ENCODE measurements around the gene KIF19. TPM values are rescaled to one million over a fixed set of nuclear protein-coding genes. Genes with fewer than 3 reads are reported as not detected.

Gene KIF19
- total RNA-seq, 1 donor from 2014 or later = 1.4 TPM

DNA sequence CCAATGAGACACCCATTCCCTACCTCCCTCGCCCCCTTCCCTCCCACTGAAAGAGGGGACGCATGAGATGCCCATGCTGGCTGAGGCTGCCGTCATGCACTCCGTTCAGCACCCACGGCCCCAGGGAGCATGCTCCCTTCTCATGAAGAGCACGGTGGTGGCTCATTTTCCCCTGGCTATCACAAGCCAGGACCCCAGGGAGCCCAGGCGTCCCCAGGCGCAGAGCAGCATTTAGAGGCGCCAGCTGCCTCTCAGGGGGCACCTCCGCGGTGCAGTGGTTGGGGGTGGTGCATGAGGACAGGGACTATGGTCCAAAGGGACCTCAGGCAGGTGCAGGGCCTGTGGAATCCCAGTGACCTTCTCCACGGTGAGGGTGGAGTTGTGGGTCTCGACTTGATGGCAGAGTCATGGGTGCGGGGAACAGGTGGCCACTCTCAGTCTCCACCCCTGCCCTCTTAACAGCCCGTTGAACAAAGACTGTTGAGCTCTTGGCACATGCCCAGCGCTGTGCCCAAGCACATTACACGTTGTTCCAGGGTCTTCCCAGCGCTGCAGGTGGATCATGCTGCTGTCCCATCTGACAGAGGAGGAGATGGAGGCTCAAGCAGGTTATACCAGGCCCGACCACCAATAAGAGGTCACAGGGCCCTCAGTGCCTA is 13.6 kb downstream of the KIF19 start:
- DNase-seq (ENCODE audit: low read depth, low spot score) = no peak

DNA sequence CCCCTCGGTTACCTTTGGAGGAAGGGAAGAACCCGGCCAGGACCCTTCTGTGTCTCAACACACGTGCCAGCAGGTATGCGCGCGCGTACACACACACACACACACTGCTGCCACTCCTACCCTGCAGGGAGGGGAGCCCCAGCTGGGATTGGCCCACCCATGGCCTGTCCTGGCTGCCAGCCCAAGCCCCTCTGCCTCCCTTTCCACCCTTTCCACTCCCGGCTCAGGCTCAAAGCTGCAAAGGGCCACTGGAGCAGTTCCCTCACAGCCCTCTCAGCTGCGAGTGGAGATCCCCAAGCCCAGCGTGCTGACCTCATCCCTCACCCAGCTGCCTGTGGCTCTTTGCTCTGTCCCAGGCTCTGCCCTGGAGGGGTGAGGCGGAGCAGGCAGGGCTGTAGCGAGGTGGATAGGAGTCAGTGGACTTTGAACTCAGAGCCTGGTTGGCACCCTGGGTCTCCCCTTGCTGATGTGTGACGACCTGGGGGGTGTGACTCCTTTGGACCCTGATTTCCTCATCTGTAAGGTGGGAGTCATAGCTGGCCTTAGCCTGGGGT is 14.5 kb downstream of the KIF19 start:
- no peak for DNase-seq (ENCODE audit: low read depth, low spot score)

DNA sequence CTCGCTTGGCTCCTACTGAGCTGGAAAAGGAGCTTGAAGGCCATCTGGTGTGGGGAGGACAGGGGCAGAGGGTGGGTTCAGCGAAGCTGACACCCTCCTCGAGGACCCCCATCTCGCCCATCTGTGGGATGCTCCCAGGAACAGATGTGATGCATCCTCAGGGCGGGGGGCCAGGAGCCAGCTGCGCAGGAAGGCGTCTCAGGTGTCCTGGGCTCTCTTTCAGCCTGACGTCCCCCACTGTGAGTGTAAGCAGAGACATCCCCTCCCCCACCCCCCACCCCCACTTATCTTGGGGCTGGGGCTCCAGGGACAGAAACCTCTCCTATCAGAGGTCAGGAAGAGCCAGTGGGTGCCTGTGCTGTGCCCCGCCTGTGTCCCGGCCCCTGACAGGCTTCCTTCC is 16.2 kb downstream of the KIF19 start:
- no peak for DNase-seq (ENCODE audit: low read depth, low spot score)

DNA sequence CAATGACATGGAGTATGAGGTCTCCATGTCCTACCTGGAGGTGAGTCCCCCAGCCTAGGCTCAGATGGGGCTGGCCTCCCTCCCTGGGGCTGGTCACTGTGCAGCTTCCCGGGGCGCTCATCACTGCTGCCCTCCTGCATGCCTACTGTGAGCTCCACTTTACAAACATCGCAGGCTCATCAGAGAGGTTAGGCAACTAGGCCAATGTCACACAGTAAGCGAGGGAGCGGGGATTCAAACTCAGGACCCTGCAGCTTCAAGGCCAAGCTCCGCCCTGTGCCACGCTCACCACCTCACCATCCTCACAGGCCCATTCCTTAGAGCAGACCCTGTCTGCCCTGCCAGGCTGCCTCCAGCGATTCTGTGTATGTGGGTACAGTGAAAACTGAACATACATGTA is 17.1 kb downstream of the KIF19 start:
- DNase-seq (ENCODE audit: low read depth, low spot score) = no peak

DNA sequence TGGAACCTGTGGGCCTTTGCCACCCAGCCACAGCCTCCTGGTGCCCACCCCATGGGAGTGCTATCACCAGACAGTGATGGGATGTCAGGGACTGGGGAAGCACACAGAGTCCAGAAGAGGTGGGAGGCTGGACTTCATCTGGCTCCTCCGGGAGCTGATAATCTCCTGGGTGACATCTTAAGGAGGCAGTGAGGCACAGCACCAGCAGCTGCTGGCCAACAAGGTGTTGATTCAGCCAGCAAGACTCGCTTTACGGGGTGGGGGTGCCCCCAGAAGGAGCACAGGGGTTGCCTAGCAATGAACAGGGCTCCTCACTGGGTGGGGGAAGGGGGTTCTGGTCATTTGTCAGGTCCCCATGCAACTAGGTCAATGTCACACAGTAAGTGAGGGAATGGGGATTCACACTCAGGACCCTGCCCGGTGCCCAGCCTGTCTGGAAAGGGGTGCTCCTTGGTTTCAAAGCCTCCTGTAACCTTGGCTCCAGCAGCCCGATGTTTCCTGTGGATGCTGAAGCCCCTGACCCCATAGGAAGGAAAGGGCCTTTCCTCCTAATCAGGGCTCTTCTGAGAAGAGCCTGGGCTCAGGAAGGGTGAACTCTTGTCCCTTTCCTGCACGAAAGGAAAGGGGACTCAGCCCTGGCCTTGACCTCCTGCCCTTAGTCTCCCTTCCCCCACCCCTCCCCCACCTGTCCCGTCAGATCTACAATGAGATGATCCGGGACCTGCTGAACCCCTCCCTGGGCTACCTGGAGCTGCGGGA is 17.7 kb downstream of the KIF19 start:
- no peak for DNase-seq (ENCODE audit: low read depth, low spot score)

DNA sequence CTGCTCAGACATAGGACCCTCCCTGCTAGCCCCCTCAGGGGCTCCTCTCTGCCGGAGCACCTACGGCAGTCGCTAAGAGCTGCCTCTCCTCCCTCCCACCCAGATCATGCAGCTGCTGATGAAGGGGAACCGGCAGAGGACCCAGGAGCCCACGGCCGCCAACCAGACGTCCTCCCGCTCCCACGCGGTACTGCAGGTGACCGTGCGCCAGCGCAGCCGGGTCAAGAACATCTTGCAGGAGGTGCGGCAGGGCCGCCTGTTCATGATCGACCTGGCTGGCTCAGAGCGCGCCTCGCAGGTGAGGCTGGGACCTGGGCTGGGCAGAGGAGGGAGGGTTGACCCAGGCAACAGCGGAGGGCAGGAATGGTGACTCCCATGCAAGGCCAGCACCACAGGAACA is 18.6 kb downstream of the KIF19 start:
- DNase-seq (ENCODE audit: low read depth, low spot score) = no peak

DNA sequence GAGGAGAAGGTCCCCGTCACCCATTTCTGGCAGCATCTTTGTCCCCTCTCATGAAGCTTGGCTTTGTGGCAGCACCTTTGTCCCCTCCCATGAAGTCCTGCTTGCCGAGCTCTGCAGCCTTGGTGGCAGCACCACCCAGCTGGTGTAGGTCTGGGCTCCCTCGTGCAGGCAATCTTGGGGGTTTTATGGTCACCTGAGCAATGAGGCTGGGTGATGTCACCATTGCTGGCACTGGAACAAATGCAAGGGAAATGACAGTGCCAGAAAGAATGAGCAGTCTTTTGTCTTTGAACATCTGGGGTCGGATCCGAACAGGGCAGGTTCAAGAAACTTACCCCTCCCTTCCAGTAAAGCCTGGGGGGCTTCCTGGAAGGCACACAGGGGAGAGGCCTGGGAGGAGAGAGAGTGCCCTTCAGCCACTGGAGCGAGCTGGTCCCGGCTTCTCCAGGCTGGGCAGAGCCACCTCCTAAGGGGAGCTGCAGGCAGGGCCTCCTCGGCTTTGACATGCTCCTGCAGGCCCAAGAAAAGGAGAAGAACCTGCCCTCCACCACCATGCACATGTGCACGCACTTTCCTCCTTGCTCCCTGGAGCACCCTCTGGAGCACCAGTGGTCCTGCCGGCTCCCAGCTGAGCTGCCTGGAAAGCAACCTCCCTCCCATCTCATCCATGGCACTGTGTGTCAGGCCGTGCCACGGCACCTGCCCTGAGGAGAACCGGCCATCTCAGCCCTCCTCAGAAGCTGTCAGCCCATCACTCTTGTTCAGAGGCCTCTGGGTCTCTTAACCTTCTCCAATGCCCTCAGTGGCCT is 19.6 kb downstream of the KIF19 start:
- DNase-seq (ENCODE audit: low read depth, low spot score) = peak; percentile 41

DNA sequence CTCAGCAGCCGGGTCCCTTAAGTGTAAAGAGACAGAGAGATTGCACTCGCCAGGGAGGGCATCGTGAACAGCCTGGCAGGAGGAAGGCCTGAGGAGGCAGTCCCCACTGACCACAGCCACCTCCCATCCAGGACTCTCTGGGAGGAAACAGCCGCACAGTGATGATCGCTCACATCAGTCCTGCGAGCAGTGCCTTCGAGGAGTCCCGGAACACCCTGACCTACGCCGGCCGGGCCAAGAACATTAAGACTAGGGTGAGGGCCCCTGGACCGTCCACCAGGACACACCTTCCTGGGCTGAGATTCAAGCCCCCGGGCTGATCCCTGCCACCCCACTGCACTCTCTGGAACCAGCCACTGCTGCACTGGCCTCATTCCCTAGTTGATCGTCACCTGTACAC is 21.6 kb downstream of the KIF19 start:
- DNase-seq (ENCODE audit: low read depth, low spot score) = no peak

DNA sequence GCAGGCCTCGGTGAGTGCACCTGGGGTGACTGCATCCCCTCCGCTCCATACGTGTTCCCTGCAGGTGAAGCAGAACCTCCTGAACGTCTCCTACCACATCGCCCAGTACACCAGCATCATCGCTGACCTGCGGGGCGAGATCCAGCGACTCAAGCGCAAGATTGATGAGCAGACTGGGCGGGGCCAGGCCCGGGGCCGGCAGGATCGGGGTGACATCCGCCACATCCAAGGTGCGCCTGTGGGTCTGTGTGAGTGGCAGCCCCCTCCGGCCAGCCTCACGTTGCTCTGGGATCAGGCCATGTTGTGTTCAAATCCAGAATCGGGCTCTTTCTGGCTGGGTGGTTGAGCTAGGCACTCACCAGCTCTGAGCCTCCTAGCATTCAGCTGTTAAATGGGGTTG is 23.1 kb downstream of the KIF19 start:
- DNase-seq (ENCODE audit: low read depth, low spot score) = no peak

DNA sequence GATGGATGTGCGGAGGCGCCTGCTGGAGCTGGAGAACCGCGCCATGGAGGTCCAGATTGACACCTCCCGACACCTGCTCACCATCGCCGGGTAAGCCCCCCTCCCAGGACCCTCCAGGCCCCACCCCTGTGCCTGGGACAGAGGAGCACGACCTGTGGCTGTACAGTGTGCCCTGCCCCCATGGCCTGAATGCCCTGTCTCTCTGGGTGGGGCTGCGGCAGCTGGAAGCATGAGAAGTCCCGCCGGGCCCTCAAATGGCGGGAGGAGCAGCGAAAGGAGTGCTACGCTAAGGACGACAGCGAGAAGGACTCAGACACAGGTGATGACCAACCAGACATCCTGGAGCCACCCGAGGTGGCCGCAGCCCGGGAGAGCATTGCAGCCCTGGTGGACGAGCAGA is 24.5 kb downstream of the KIF19 start:
- DNase-seq (ENCODE audit: low read depth, low spot score) = no peak

DNA sequence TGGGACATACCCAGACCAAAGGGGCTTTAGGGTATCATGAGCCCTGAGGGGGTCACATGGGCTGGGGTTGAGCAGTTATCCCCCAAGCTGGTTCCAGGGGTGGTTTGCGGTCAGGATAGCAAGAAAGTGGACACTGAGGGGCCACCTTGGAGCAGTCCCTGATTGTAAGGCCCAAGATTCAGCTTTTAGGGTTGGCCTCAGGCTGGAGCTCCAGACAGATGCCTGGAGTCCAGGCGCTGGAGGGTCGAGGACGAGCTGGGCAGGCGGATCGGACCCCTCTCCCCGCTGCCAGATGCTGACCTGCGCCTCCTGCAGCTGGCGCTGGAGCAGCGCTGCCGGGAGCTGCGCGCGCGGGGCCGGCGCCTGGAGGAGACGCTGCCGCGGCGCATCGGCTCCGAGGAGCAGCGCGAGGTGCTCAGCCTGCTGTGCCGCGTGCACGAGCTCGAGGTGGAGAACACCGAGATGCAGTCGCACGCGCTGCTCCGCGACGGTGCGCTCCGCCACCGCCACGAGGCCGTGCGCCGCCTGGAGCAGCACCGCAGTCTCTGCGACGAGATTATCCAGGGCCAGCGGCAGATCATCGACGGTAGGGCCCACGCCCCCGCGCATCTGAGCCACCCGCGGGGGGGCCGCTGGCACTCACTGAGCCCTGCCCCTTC is 25.7 kb downstream of the KIF19 start:
- DNase-seq (ENCODE audit: low read depth, low spot score) = no peak

DNA sequence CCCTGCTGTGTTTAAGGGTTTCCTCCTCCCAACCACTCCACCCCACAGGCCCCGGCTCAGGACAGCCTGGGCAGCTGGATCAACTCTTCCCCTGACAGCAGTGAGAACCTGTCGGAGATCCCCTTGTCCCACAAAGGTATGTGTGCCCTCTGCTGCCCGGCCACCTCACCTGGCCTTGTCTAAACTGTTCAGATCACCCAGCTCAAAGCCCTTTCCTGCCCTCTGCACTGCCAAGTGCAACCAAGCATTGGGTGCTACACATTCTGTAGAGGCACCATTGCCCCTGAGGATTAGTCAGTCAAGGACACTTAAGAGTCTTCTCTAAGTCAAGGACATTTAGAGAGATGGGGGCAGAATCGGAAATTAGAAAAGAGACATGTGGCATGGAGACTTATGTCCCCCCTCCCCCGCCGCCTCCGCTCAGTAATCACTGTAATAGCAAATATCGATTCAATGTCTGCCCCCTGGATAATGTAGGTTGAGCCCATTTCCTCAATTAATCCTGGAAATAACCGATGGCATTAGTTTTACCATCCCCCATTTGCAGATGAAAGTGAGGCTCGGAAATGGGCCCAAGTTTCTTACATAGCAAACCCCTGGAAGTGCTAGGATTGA is 27.5 kb downstream of the KIF19 start:
- DNase-seq (ENCODE audit: low read depth, low spot score) = no peak

DNA sequence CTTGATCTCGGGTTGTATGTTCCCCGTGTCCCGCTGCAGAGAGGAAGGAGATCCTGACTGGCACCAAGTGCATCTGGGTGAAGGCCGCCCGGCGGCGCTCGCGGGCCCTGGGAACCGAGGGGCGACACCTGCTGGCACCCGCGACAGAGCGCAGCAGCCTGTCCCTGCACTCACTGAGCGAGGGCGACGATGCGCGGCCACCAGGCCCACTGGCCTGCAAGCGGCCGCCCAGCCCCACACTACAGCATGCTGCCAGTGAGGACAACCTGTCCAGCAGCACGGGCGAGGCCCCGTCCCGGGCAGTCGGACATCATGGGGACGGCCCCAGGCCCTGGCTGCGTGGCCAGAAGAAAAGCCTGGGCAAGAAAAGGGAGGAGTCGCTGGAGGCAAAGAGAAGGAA is 28.1 kb downstream of the KIF19 start:
- no peak for DNase-seq (ENCODE audit: low read depth, low spot score)

DNA sequence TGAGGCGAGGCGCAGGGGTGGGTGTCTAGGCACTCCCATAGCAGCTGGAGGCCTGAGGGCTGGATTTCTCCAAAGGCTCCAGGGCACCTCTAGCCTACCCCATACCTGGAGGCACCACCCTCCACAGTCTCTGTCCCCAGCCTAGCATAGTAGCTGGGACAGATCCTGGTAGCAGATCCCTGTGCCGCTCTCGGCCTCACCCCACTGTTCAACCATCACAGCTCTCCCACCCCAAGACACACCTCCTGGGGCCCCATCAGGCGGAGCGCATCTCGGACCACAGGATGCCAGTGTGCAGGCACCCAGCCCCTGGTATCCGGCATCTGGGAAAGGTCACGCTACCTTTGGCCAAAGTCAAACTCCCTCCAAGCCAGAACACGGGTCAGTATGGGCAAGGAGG is 28.5 kb downstream of the KIF19 start:
- DNase-seq (ENCODE audit: low read depth, low spot score) = no peak

DNA sequence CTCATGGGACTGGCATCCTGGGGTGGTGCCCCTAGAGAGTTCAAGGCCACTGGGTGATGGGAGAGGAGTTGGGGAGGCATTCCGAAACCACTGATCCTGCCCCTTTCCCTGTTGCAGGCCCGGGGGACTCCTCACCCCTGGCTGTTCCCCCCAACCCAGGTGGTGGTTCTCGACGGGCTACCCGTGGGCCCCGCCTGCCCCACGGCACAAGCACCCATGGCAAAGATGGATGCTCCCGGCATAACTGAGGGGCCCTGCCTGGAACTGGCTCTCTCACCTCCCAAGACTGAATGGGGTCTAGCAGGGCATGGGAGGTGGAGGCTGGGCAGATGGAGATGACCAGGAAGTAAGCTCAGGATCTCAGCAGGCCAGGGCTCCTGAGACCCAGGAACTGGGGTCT is 29.0 kb downstream of the KIF19 start:
- no peak for DNase-seq (ENCODE audit: low read depth, low spot score)

DNA sequence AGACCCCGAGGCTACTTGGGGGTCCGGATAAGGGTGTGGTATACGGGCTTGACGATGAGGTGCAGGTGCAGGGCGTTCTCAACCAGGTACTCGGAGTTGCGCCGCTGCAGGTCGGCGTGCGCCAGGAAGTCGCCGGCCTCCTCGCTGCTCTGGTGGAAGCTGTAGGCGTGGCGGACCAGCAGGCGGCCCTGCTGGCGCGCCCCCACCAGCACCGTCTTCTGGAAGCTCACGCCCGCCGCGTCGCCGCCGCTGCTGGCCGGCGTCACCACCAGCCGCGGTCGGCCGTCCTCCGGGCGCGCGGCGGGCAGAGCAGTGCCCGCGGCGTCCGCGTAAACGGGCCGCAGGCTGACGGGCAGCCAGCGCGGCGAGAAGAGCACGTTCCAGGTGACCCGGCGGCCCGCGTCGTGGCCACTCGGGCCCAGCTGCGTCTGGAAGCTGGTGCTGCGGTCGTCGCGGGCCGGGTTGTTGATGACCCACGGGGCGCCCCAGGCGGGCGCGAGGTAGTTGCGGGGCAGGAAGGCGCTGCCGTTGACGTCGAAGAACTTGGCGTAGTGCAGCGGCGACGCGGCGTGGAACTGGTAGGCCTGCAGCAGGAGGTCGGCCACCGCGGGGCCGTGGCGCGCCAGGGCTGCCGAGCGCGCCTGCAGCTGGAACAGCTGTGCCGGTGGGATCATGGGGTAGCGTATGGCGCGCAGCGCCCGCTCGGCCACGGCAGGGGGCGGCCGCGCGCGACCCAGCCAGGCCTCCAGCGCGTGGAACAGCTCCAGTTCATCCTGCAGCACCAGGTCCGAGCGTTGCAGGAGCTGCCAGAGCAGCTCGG is 30.8 kb downstream of the KIF19 start:
- DNase-seq (ENCODE audit: low read depth, low spot score) = no peak

DNA sequence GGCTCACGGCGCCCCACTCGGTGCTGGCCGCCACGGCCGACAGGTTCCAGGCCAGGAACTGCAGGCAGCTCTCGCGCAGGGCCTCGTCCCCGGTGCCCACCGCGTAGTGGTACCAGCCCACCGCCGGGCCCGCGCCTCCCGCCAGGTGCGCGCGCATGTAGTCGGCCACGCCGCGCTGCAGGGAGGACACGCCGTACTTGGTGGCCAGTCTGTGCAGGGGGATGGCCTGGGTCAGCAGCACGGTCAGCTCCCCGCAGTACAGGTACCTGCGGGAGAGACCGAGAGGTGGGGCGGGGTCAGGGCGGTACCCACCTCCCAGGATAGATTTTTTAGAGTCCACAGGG is 31.4 kb downstream of the KIF19 start:
- no peak for DNase-seq (ENCODE audit: low read depth, low spot score)

DNA sequence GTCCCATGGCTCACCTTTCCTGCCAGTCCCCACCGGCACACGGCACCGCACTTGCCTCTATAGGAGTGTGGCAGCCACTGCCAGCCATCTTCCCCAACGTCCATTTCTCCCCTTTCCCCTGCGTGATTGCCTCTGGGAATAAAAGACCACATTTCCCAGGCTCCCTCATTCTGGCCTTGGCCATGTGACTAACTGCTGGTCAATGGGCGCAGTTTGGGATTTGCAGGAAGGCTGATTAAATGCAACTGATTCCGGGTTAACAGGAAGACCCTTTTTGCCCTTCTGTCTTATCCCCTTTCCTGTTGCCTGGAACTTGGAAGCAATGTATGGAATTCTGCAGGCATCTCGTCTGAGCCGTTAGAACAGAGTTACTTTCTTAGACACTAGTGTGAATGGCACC is 32.7 kb downstream of the KIF19 start:
- no peak for DNase-seq (ENCODE audit: low read depth, low spot score)

DNA sequence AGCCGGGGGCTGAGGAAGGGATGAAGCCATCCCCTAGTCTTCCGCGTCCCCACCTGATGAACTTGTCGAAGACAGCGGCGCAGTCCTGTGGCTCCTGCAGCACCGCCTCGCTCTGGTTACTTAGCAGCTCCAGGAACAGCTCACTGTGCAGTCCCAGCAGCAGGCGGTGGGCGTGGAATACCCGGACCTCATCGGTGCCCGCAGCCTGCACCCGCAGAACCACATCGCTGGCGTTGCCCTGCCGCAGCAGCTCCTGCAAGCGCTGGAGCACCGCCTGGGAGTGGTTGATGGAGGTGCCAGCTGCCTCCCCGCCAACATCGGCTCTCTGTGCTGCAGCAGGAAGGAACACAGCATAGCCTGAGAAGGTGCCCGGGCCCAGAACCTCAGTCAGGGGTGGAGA is 33.9 kb downstream of the KIF19 start:
- DNase-seq (ENCODE audit: low read depth, low spot score) = no peak

DNA sequence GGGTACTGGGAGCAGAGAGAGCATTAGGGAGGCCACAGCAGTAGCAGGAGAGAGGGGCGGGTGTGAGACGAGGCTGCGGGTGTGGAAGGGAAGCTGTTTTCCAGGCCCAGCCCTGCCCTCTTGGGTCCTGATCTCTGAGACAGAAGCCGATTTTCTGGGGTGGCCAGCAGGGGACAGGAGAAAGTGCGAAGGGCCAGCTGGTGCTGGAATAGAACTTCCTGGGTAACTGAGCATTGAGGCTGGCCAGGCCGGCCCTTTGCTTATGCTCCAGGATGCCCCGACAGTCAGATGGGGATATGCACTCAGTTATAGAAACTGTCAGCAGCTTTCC is 34.8 kb downstream of the KIF19 start:
- no peak for DNase-seq (ENCODE audit: low read depth, low spot score)
